HG03060 (cell line): Measurements from ENCODE around the gene TRPC1.
"Not testable (repeated sequence)": the region's sequence is repeated elsewhere in the genome, so short reads cannot be mapped to it uniquely, and the experiment has no call there.

Experiments
- ATAC-seq: cut with Tn5 transposase; IDR thresholded peaks from one replicate; pipeline ENCODE4 v1.9.1; 2021; ENCODE audit warnings: low read depth, moderate number of reproducible peaks; ENCODE audit not compliant: unreplicated experiment

TRPC1 gene

GRCh38 chr3:142750531-142750930 lies 26.7 kb downstream of the TRPC1 start:
- not testable (repeated sequence) for ATAC-seq

- ATAC-seq = not testable (repeated sequence)
Observed at GRCh38 chr3:142752605-142753004, 28.8 kb downstream of the TRPC1 start.

GRCh38 chr3:142754494-142754893 lies 30.7 kb downstream of the TRPC1 start:
- ATAC-seq = no peak

GRCh38 chr3:142768338-142768737 lies 44.5 kb downstream of the TRPC1 start:
- no peak for ATAC-seq

GRCh38 chr3:142777927-142778326 lies 54.1 kb downstream of the TRPC1 start:
- no peak for ATAC-seq

- ATAC-seq = no peak
Observed at GRCh38 chr3:142778541-142778940, 54.7 kb downstream of the TRPC1 start.

- no peak for ATAC-seq
Observed at GRCh38 chr3:142779591-142779990, 55.8 kb downstream of the TRPC1 start.

GRCh38 chr3:142782616-142783015 lies 58.8 kb downstream of the TRPC1 start:
- no peak for ATAC-seq

- ATAC-seq = no peak
Observed at GRCh38 chr3:142784228-142784627, 60.4 kb downstream of the TRPC1 start.

GRCh38 chr3:142785996-142786395 lies 62.2 kb downstream of the TRPC1 start:
- no peak for ATAC-seq

- no peak for ATAC-seq
Observed at GRCh38 chr3:142787719-142788118, 63.9 kb downstream of the TRPC1 start.

GRCh38 chr3:142794508-142794907 lies 70.7 kb downstream of the TRPC1 start:
- ATAC-seq = no peak

GRCh38 chr3:142795332-142795731 lies 71.5 kb downstream of the TRPC1 start:
- no peak for ATAC-seq

GRCh38 chr3:142796823-142797222 lies 73.0 kb downstream of the TRPC1 start:
- ATAC-seq = no peak

GRCh38 chr3:142801746-142802145 lies 77.9 kb downstream of the TRPC1 start:
- no peak for ATAC-seq

- no peak for ATAC-seq
Observed at GRCh38 chr3:142802891-142803290, 79.1 kb downstream of the TRPC1 start.

- ATAC-seq = no peak
Observed at GRCh38 chr3:142808103-142808917, 84.5 kb downstream of the TRPC1 start.

- ATAC-seq = no peak
Observed at GRCh38 chr3:142809259-142809658, 85.4 kb downstream of the TRPC1 start.

- no peak for ATAC-seq
Observed at GRCh38 chr3:142815803-142816202, 92.0 kb downstream of the TRPC1 start.

- no peak for ATAC-seq
Observed at GRCh38 chr3:142817356-142817755, 93.5 kb downstream of the TRPC1 start.

GRCh38 chr3:142817897-142818296 lies 94.1 kb downstream of the TRPC1 start:
- ATAC-seq = no peak

- ATAC-seq = no peak
Observed at GRCh38 chr3:142818651-142819050, 94.8 kb downstream of the TRPC1 start.
